Lung (tissue), 12 donors: Measurements from ENCODE around the gene ACER2. TPM values are rescaled to one million over a fixed set of nuclear protein-coding genes. Genes with fewer than 3 reads are reported as not detected.

Source experiments
- ATAC-seq: fragments of 200-7000 bp; cut with Tn5 transposase; one replicate; pipeline ENCODE4 v1.9.1; 2020; ENCODE audit warnings: moderate number of reproducible peaks; ENCODE audit not compliant: insufficient read depth, low FRiP score
- DNase-seq, 3 donors: peaks; one replicate each; pipeline ENCODE4 v3.0.0-alpha.2; 2013 to 2017
- H3K27ac ChIP-seq, 2 donors: one replicate each; pipeline ENCODE4 v1.5.1; 2013; ENCODE audit warnings: mild to moderate bottlenecking in 2 of 2, moderate library complexity in 2 of 2, control low read depth in 1 of 2, inconsistent platforms in 1 of 2, low read depth in 1 of 2, low read length in 1 of 2
- H3K27me3 ChIP-seq, 3 donors: one replicate each; pipeline ENCODE4 v1.5.1; 2013; ENCODE audit warnings: low read length in 2 of 3; ENCODE audit not compliant: control insufficient read depth in 3 of 3, insufficient read depth in 3 of 3
- H3K36me3 ChIP-seq, 4 donors: one replicate each; pipeline ENCODE4 v1.5.1; 2013; ENCODE audit warnings: low read length in 4 of 4, mild to moderate bottlenecking in 1 of 4, moderate library complexity in 1 of 4; ENCODE audit not compliant: control insufficient read depth in 4 of 4, insufficient read depth in 4 of 4
- H3K4me1 ChIP-seq, 5 donors: one replicate each; pipeline ENCODE4 v1.5.1; 2013; ENCODE audit warnings: low read length in 5 of 5, mild to moderate bottlenecking in 2 of 5, moderate library complexity in 1 of 5; ENCODE audit not compliant: control insufficient read depth in 5 of 5, insufficient read depth in 5 of 5
- H3K4me3 ChIP-seq: one replicate; pipeline ENCODE4 v1.5.1; 2013; ENCODE audit warnings: mild to moderate bottlenecking, control low read depth, moderate library complexity
- H3K9ac ChIP-seq, 2 donors: one replicate each; pipeline ENCODE4 v1.5.1; 2013; ENCODE audit warnings: low read length in 2 of 2, control low read depth in 1 of 2; ENCODE audit not compliant: insufficient read depth in 1 of 2
- H3K9me3 ChIP-seq, 4 donors: one replicate each; pipeline ENCODE4 v1.5.1; 2013; ENCODE audit warnings: low read length in 3 of 4, mild to moderate bottlenecking in 1 of 4, moderate library complexity in 1 of 4; ENCODE audit not compliant: control insufficient read depth in 4 of 4, insufficient read depth in 3 of 4
- CTCF ChIP-seq: IDR thresholded peaks from 2 replicates; pipeline ENCODE4 v1.5.1; 2012; ENCODE audit warnings: mild to moderate bottlenecking; ENCODE audit errors: control extremely low read depth, extremely low read depth
- WGBS, 2 donors: extraction: QIAGEN DNeasy Blood & Tissue Kit; methylation state at CpG; one replicate each; pipeline ENCODE4 v1.1.7; 2013; 5-methylcytosine and 5-hydroxymethylcytosine counted together
- polyA plus RNA-seq, 2 donors: library from polyadenylated mRNA; stranded (reverse); fragments of 200-250 nt; gene quantifications; one replicate each; pipeline ENCODE4 v1.2.1, GENCODE V29; 2013
- total RNA-seq, 2 donors: library from RNA; depleted of rRNA in 1 of 2; stranded (reverse); fragments of >200 nt in 1 of 2; gene quantifications; one replicate each; pipeline ENCODE4 v1.2.1, GENCODE V29; 2014 to 2021
- donor health status: control.
- donor health status: control.
- donor health status: Bipolar disorder and iron deficiency.
- donor health status: healthy.
- donor health status: DM: yes; HTN: yes; CAD: no.

Gene ACER2
- total and polyA plus RNA-seq, 4 donors, result 0.30 to 4.9 (median 2.8) TPM

GRCh38 chr9:19496321-19497050 lies 87.7 kb downstream of the ACER2 start:
- peaks cover 0 to 10% (median 0%) of the 10 kb centered on the region in 5 donors for H3K4me1 ChIP-seq
- no peaks in the 10 kb centered on the region for H3K27me3 ChIP-seq
- ATAC-seq (no peak), DNase-seq (no peak)
- 72% methylated on average over 5 of the region's 5 CpGs for WGBS, 2 donors
- H3K27ac ChIP-seq, result no peak overlapping the region
- TF ChIP-seq CTCF, result no peak
- H3K9me3 ChIP-seq, result peaks cover 0 to 2% (median 0%) of the 10 kb centered on the region in 4 donors
- no peaks in the 10 kb centered on the region for H3K36me3 ChIP-seq
- no peak overlapping the region for H3K4me3 ChIP-seq
- H3K9ac ChIP-seq, result no peak overlapping the region

GRCh38 chr9:19497276-19497675 lies 88.5 kb downstream of the ACER2 start:
- TF ChIP-seq CTCF, result no peak
- no peak overlapping the region for H3K4me3 ChIP-seq
- H3K36me3 ChIP-seq, result no peaks in the 10 kb centered on the region
- 88 to 92% methylated on average over 1 of the region's 1 CpG for WGBS, 2 donors
- ATAC-seq, result no peak
- no peak overlapping the region for H3K27ac ChIP-seq
- no peak for DNase-seq
- no peaks in the 10 kb centered on the region for H3K27me3 ChIP-seq
- H3K4me1 ChIP-seq, result peaks cover 0 to 10% (median 0%) of the 10 kb centered on the region in 5 donors
- H3K9ac ChIP-seq, result no peak overlapping the region
- H3K9me3 ChIP-seq, result peaks cover 0 to 2% (median 0%) of the 10 kb centered on the region in 4 donors

GRCh38 chr9:19498015-19498414 lies 89.2 kb downstream of the ACER2 start:
- ATAC-seq (no peak), DNase-seq (no peak)
- Histone ChIP-seq H3K9me3 (peaks cover 0 to 2% (median 0%) of the 10 kb centered on the region in 4 donors), H3K4me3 (no peak overlapping the region), H3K9ac (no peak overlapping the region), H3K36me3 (no peaks in the 10 kb centered on the region), H3K27ac (no peak overlapping the region), H3K27me3 (no peaks in the 10 kb centered on the region), H3K4me1 (peaks cover 0 to 7% (median 0%) of the 10 kb centered on the region in 5 donors)
- no peak for TF ChIP-seq CTCF

Other genes starting within 250 kb of the ACER2 start
- 100 to 1,000 TPM in 1 of 2 donors, 10 to 100 TPM in 1; 52.8 to 154 TPM for gene DENND4C, start 178.3 kb upstream of the ACER2 start, total RNA-seq
- 10 to 100 TPM in 1 of 2 donors, 1 to 10 TPM in 1; 9.4 to 15.0 TPM for gene DENND4C, start 178.3 kb upstream of the ACER2 start, polyA plus RNA-seq
- gene RPS6, start 28.8 kb upstream of the ACER2 start, total RNA-seq, result 1,000 to 10,000 TPM; 1,779 to 2,612 TPM
- 1,000 to 10,000 TPM; 1,742 to 5,189 TPM for gene RPS6, start 28.8 kb upstream of the ACER2 start, polyA plus RNA-seq